HG02981 (cell line): ENCODE data around the gene TYMS.

Experiments used
- ATAC-seq: cut with Tn5 transposase; IDR thresholded peaks from one replicate; pipeline ENCODE4 v1.9.1; 2021; ENCODE audit warnings: mild to moderate bottlenecking, moderate library complexity; ENCODE audit not compliant: unreplicated experiment

TYMS gene

GRCh38 chr18:657311-658000 is at the start of gene TYMS:
Gene TYMS, plus strand, starts transcription at chr18:657653. Its CDS starts 90 bp downstream, at chr18:657743.
- peak; percentile 40 for ATAC-seq

GRCh38 chr18:607930-608329 is 49.5 kb upstream of the TYMS start:
- no peak for ATAC-seq

GRCh38 chr18:610214-610928 is 47.1 kb upstream of the TYMS start:
- no peak for ATAC-seq

- ATAC-seq = no peak
Observed at GRCh38 chr18:612156-612555, 45.3 kb upstream of the TYMS start.

- ATAC-seq = no peak
Observed at GRCh38 chr18:614193-614592, 43.3 kb upstream of the TYMS start.

GRCh38 chr18:615092-615521 is 42.3 kb upstream of the TYMS start:
- ATAC-seq = no peak

GRCh38 chr18:615773-616172 is 41.7 kb upstream of the TYMS start:
- ATAC-seq = no peak

- ATAC-seq = no peak
Observed at GRCh38 chr18:616380-616995, 41.0 kb upstream of the TYMS start.

GRCh38 chr18:617970-618504 is 39.4 kb upstream of the TYMS start:
- ATAC-seq = no peak

GRCh38 chr18:618618-619017 is 38.8 kb upstream of the TYMS start:
- ATAC-seq = no peak

GRCh38 chr18:621291-622043 is 36.0 kb upstream of the TYMS start:
- ATAC-seq = no peak

- ATAC-seq = no peak
Observed at GRCh38 chr18:622289-622688, 35.2 kb upstream of the TYMS start.

GRCh38 chr18:623761-624620 is 33.5 kb upstream of the TYMS start:
- peak; percentile 70 for ATAC-seq

GRCh38 chr18:627231-627630 is 30.2 kb upstream of the TYMS start:
- ATAC-seq = no peak

- ATAC-seq = no peak
Observed at GRCh38 chr18:629269-630150, 27.9 kb upstream of the TYMS start.

GRCh38 chr18:631560-631959 is 25.9 kb upstream of the TYMS start:
- ATAC-seq = no peak

GRCh38 chr18:634551-635045 is 22.9 kb upstream of the TYMS start:
- ATAC-seq = no peak

- no peak for ATAC-seq
Observed at GRCh38 chr18:635171-635570, 22.3 kb upstream of the TYMS start.

- no peak for ATAC-seq
Observed at GRCh38 chr18:641224-641623, 16.2 kb upstream of the TYMS start.
